ENCODE results near the gene SCFD1. TPM values are rescaled to one million over a fixed set of nuclear protein-coding genes. Genes with fewer than 3 reads are reported as not detected.

The SCFD1 gene
- total RNA-seq, 1 donor from 2014 or later = 41.0 TPM

- intact Hi-C loops (cut with DNase I) = no loop called here
- H3K36me3 ChIP-seq = no peaks in the 10 kb centered on the region
- no peak overlapping the region for H3K27ac ChIP-seq
Observed at GRCh38 chr14:30759172-30760125, 137.3 kb downstream of the SCFD1 start.

GRCh38 chr14:30763891-30764290 lies 141.8 kb downstream of the SCFD1 start:
- no peak for DNase-seq (ENCODE audit: low spot score in 2 of 2)
- TF ChIP-seq CTCF (IDR thresholded peaks at IDR 0.05) = no peak
- Histone ChIP-seq H3K36me3 (no peaks in the 10 kb centered on the region), H3K9me3 (peaks cover 6 to 31% of the 10 kb centered on the region in 2 donors), H3K27me3 (no peaks in the 10 kb centered on the region), H3K4me1 (no peaks in the 10 kb centered on the region), H3K27ac (no peak overlapping the region), H3K4me3 (no peak overlapping the region)
- intact Hi-C loops (cut with DNase I) = no loop called here

More at GRCh38 chr14:30759172-30760125, 137.3 kb downstream of the SCFD1 start:
- no peak for TF ChIP-seq CTCF (IDR thresholded peaks at IDR 0.05)
- no peaks in the 10 kb centered on the region for H3K27me3 ChIP-seq
- DNase-seq (ENCODE audit: low spot score in 2 of 2) = no peak
- no peaks in the 10 kb centered on the region for H3K4me1 ChIP-seq
- peaks cover 6 to 27% of the 10 kb centered on the region in 2 donors for H3K9me3 ChIP-seq
- H3K4me3 ChIP-seq = no peak overlapping the region

- no peak overlapping the region for H3K27ac ChIP-seq
- no peak for TF ChIP-seq CTCF (IDR thresholded peaks at IDR 0.05)
- no peak for DNase-seq (ENCODE audit: low spot score in 2 of 2)
- no peak overlapping the region for H3K4me3 ChIP-seq
- H3K9me3 ChIP-seq = peaks cover 6 to 21% of the 10 kb centered on the region in 2 donors
- no peaks in the 10 kb centered on the region for H3K36me3 ChIP-seq
- H3K27me3 ChIP-seq = no peaks in the 10 kb centered on the region
- no peaks in the 10 kb centered on the region for H3K4me1 ChIP-seq
- intact Hi-C loops (cut with DNase I) = no loop called here
Observed at GRCh38 chr14:30767624-30768023, 145.5 kb downstream of the SCFD1 start.

GRCh38 chr14:30768791-30769190 lies 146.7 kb downstream of the SCFD1 start:
- H3K27ac ChIP-seq = no peak overlapping the region
- TF ChIP-seq CTCF (IDR thresholded peaks at IDR 0.05) = no peak
- H3K9me3 ChIP-seq = peaks cover 0 to 10% of the 10 kb centered on the region in 2 donors
- no peaks in the 10 kb centered on the region for H3K27me3 ChIP-seq
- no peak overlapping the region for H3K4me3 ChIP-seq
- intact Hi-C loops (cut with DNase I) = no loop called here
- no peaks in the 10 kb centered on the region for H3K36me3 ChIP-seq
- no peaks in the 10 kb centered on the region for H3K4me1 ChIP-seq
- no peak for DNase-seq (ENCODE audit: low spot score in 2 of 2)

DNA sequence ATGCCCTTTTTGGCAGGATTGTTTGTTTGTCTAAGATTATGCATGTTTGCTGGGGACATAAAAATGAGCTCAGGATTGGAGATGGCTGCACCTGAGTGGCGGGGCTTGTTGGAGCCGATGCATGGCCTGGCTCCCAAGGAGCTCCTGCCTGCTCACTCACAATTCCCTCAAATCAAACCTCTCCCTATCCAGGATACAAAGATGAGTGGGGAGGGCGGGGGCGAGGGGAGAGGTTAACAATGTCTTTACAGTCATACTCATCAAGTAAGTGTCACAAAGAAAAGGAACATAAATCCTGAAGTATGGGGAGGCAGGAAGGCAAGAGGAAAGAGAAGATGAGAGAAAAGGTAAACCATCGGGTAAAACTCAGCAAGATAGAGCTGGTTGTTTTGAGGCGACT lies 148.3 kb downstream of the SCFD1 start:
- Histone ChIP-seq H3K9me3 (no peaks in the 10 kb centered on the region), H3K36me3 (no peaks in the 10 kb centered on the region), H3K27me3 (no peaks in the 10 kb centered on the region), H3K4me1 (no peaks in the 10 kb centered on the region), H3K27ac (no peak overlapping the region), H3K4me3 (no peak overlapping the region)
- no peak for DNase-seq (ENCODE audit: low spot score in 2 of 2)
- TF ChIP-seq CTCF (IDR thresholded peaks at IDR 0.05) = no peak
- intact Hi-C loops (cut with DNase I) = no loop called here

Measured in ascending aorta (tissue), 2 donors.